RWPE1 (cell line): Measurements from ENCODE around the gene ERFE.

Experiments
- CTCF ChIA-PET: fragments of 350-600 bp; sonication (Branson Sonifier 250); formaldehyde crosslinking; extraction: SDS; loops from one replicate; lab custom pipeline; 2021; lab: Yijun Ruan, JAX
- POLR2A ChIA-PET: fragments of 400-600 bp; formaldehyde crosslinking; extraction: SDS; loops from one replicate; lab custom pipeline; 2020; ENCODE audit warnings: antibody characterized with exemption; ENCODE audit not compliant: low non-redundant PET; lab: Yijun Ruan, JAX
- DNase-seq: peaks from one replicate; pipeline ENCODE4 v3.0.0; 2012; ENCODE audit warnings: low spot score
- H3K27ac ChIP-seq: fragments of 450-650 bp; 2 replicates; pipeline ENCODE4 v1.5.1; 2017
- CTCF ChIP-seq: fragments of 450-650 bp; conservative IDR thresholded peaks from 2 replicates; pipeline ENCODE4 v1.5.1; 2017; ENCODE audit warnings: low read depth, mild to moderate bottlenecking

Gene ERFE

GRCh38 chr2:238127165-238128060, 31.4 kb upstream of the ERFE start:
- ChIA-PET CTCF (interaction anchor here (1.3 kb wide), 1 partner anchor 12 kb away, joined by 3 read pairs; no protein-coding TSS in a partner anchor), POLR2A (interaction anchor here (0.6 kb wide), 1 partner anchor 10 kb away, joined by 3 read pairs; no protein-coding TSS in a partner anchor)
- DNase-seq: no peak
- no peak overlapping the region for H3K27ac ChIP-seq
- TF ChIP-seq CTCF: no peak

- no peak for TF ChIP-seq CTCF
- H3K27ac ChIP-seq: no peak overlapping the region
- POLR2A ChIA-PET: interaction anchor here (0.6 kb wide), 1 partner anchor 10 kb away, joined by 3 read pairs; no protein-coding TSS in a partner anchor
- DNase-seq: no peak
- CTCF ChIA-PET: interaction anchor here (1.3 kb wide), 1 partner anchor 11 kb away, joined by 3 read pairs; no protein-coding TSS in a partner anchor
Measured at GRCh38 chr2:238128061-238128440, 30.7 kb upstream of the ERFE start.

GRCh38 chr2:238128534-238129001, 30.2 kb upstream of the ERFE start:
- no peak for TF ChIP-seq CTCF
- no peak overlapping the region for H3K27ac ChIP-seq
- DNase-seq: no peak
- CTCF ChIA-PET: interaction anchor here (0.9 to 1.3 kb wide), 2 partner anchors 11 to 307 kb away, joined by 3 to 4 read pairs; no protein-coding TSS in a partner anchor
- POLR2A ChIA-PET: no interaction called here

- TF ChIP-seq CTCF: no peak
- H3K27ac ChIP-seq: no peak overlapping the region
- CTCF ChIA-PET: interaction anchor here (0.9 to 1.1 kb wide), 2 partner anchors 12 to 308 kb away, joined by 3 to 4 read pairs; no protein-coding TSS in a partner anchor
- DNase-seq: no peak
- POLR2A ChIA-PET: interaction anchor here (0.5 kb wide), 1 partner anchor 55 kb away, joined by 3 read pairs; no protein-coding TSS in a partner anchor
Measured at GRCh38 chr2:238129166-238130010, 29.4 kb upstream of the ERFE start.

GRCh38 chr2:238130111-238130695, 28.6 kb upstream of the ERFE start:
- ChIA-PET POLR2A (interaction anchor here (0.5 kb wide), 1 partner anchor 56 kb away, joined by 3 read pairs; no protein-coding TSS in a partner anchor), CTCF (interaction anchor here (1.1 kb wide), 1 partner anchor 11 kb away, joined by 3 read pairs; no protein-coding TSS in a partner anchor)
- no peak for TF ChIP-seq CTCF
- no peak overlapping the region for H3K27ac ChIP-seq
- DNase-seq: no peak
